AG04449 (cell line): ENCODE measurements around the gene UBXN2A.

ENCODE experiments used
- CTCF ChIA-PET: fragments of 350-600 bp; formaldehyde crosslinking; extraction: SDS; loops from one replicate; lab custom pipeline; 2021; ENCODE audit warnings: antibody characterized with exemption; lab: Yijun Ruan, JAX
- POLR2A ChIA-PET: fragments of 400-600, 350-600 bp; formaldehyde crosslinking; extraction: SDS; loops from one replicate; lab custom pipeline; 2020; ENCODE audit warnings: antibody characterized with exemption, inconsistent platforms; lab: Yijun Ruan, JAX
- DNase-seq: peaks from one replicate; pipeline ENCODE4 v3.0.0-alpha.2; 2010; ENCODE audit warnings: low read depth, low spot score
- H3K4me3 ChIP-seq: 2 replicates; pipeline ENCODE4 v1.5.1; 2011; ENCODE audit warnings: low read depth, mild to moderate bottlenecking, control low read depth, low read length
- CTCF ChIP-seq: IDR thresholded peaks from one replicate; pipeline ENCODE4 v1.5.1; 2011; ENCODE audit warnings: mild to moderate bottlenecking, moderate library complexity, low read length, control low read depth, inconsistent platforms; ENCODE audit not compliant: insufficient read depth; ENCODE audit errors: missing control alignments

The UBXN2A gene

GRCh38 chr2:23904215-23904614 is 36.0 kb upstream of the UBXN2A start:
- CTCF ChIA-PET, result interaction anchor here (2.4 kb wide), 1 partner anchor 22 kb away, joined by 12 read pairs; the partner anchor contains the start of gene ATAD2B
- no peak overlapping the region for H3K4me3 ChIP-seq
- no peak for DNase-seq
- POLR2A ChIA-PET, result no interaction called here
- TF ChIP-seq CTCF, result no peak

- CTCF ChIA-PET, result interaction anchor here (2.4 kb wide), 1 partner anchor 22 kb away, joined by 12 read pairs; the partner anchor contains the start of gene ATAD2B
- no peak overlapping the region for H3K4me3 ChIP-seq
- DNase-seq, result no peak
- no peak for TF ChIP-seq CTCF
- POLR2A ChIA-PET, result interaction anchor here (1.3 kb wide), 1 partner anchor 22 kb away, joined by 3 read pairs; the partner anchor contains the start of gene ATAD2B
Measured at GRCh38 chr2:23904692-23905091, 35.6 kb upstream of the UBXN2A start.

GRCh38 chr2:23905155-23905554 is 35.1 kb upstream of the UBXN2A start:
- CTCF ChIA-PET, result interaction anchor here (2.4 kb wide), 1 partner anchor 21 kb away, joined by 12 read pairs; the partner anchor contains the start of gene ATAD2B

GRCh38 chr2:23912054-23912453 is 28.2 kb upstream of the UBXN2A start:
- POLR2A ChIA-PET, result no interaction called here
- no peak for DNase-seq
- TF ChIP-seq CTCF, result no peak
- H3K4me3 ChIP-seq, result no peak overlapping the region
- CTCF ChIA-PET, result interaction anchor here (4.3 kb wide), 1 partner anchor 14 kb away, joined by 24 read pairs; the partner anchor contains the start of gene ATAD2B

More at GRCh38 chr2:23905155-23905554, 35.1 kb upstream of the UBXN2A start:
- POLR2A ChIA-PET, result interaction anchor here (1.3 kb wide), 1 partner anchor 22 kb away, joined by 3 read pairs; the partner anchor contains the start of gene ATAD2B
- DNase-seq, result no peak
- no peak overlapping the region for H3K4me3 ChIP-seq
- no peak for TF ChIP-seq CTCF

- H3K4me3 ChIP-seq, result no peak overlapping the region
- ChIA-PET POLR2A (interaction anchor here (0.7 to 1.3 kb wide), 2 partner anchors 12 to 207 kb away, joined by 4 to 9 read pairs; partner anchors contain the start of gene ATAD2B), CTCF (interaction anchor here (1.7 kb wide), 1 partner anchor 11 kb away, joined by 7 read pairs; the partner anchor contains the start of gene ATAD2B)
- no peak for TF ChIP-seq CTCF
- DNase-seq, result no peak
Measured at GRCh38 chr2:23915327-23915726, 24.9 kb upstream of the UBXN2A start.

GRCh38 chr2:23916727-23917405 is 23.4 kb upstream of the UBXN2A start:
- TF ChIP-seq CTCF, result no peak
- CTCF ChIA-PET, result no interaction called here
- H3K4me3 ChIP-seq, result no peak overlapping the region
- POLR2A ChIA-PET, result no interaction called here
- DNase-seq, result no peak
